ENCODE measurements around the gene DDX5. TPM values are rescaled to one million over a fixed set of nuclear protein-coding genes. Genes with fewer than 3 reads are reported as not detected.

Gene DDX5
- total RNA-seq, 1 experiment from 2014 or later = 798 TPM

DNA sequence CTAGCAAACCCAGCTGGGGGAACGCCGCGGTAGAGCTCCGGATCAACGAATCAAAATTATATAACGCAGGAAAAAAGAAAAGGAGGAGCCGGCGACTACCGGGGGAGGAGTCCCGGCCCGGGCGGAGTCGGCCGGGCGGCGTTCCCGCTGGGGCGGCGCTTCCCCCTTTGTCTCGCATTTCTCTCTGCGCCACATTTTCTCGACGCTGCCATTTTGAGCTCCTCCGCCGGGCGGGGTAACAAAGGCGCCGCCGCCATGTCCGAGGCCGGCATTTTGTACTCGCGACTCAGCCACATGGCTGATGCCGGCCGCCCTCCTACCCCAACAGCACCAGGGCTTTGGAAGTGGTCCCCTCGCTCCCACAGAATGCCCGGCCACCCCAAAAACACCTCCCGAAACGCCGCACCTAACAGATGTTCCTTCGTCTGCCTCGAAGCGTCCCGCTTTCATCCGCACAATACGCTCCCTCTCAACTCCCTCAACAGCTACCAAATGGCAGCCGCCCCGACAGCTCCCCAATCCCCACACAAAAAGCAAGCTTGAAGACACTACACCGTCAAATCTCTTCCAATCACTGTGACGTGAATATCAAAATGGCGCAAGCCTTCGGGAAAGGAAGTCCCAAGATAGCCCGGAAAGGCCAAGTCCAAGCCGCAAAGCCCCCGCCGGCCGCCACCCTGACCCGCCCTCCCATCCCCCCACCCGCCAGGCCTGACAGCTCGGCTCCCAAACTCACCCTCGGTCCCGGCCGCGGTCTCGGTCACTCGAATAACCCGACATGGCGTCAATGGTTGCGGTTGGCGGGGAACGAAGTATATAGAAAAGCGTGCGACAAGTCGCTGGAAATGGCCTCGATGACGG, 519 bp downstream of the DDX5 start (continued):
- no peak for TF ChIP-seq FOSL1 (IDR thresholded peaks at IDR 0.05; ENCODE audit: low read depth)

DNA sequence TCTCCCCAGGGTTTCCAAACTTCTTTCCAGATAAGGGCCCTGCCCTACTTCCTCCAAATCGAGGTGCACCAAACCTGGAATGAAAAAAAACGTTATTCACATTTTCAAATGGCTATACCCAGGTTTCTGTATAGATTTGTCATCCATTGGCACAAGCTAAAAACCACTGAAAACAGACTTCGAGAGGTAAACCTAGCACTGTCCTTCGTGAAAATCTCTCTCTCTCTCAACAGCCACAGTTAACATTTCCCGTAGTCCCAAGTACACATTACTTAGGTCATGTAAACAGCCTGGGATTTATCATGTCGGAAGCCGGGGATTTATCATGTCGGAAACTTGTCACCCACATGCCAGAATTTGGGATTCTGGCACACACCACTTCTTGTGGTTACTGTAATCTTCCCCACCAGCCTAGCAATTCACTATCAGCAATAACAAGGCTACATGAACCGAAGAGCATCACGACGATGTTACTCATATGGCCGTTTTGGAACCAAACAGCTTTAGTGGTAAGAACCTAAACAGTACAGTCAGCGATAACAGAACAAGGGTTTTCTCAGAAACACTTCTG, 1.2 kb downstream of the DDX5 start:
- BruUV-seq (replicated peaks) = no TSS peak
- intact Hi-C loops (cut with micrococcal nuclease) = loop anchor here (5.0 kb wide), 1 partner anchor 142 kb away; no protein-coding TSS in a partner anchor
- POLR2A ChIA-PET = interaction anchor here (0.5 to 3.1 kb wide), 23 partner anchors 9 to 662 kb away, joined by 3 to 119 read pairs (median 4); partner anchors contain the start of genes POLG2 and SMARCD2
- TF ChIP-seq RAD21 (IDR thresholded peaks at IDR 0.05; ENCODE audit: low read depth) = 0 out of 2 replicates have a peak, but pooled peaks have one; percentile 3
- TF ChIP-seq POLR2AphosphoS5 (IDR thresholded peaks at IDR 0.05; ENCODE audit: low read depth, low read length) = peak; percentile 11; the same call in 1 of the 2 replicates
- TF ChIP-seq, protein P1, sequence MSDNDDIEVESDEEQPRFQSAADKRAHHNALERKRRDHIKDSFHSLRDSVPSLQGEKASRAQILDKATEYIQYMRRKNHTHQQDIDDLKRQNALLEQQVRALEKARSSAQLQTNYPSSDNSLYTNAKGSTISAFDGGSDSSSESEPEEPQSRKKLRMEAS (IDR thresholded peaks at IDR 0.05) = no peak
- Histone ChIP-seq H4K20me1 (ENCODE audit: insufficient read depth) (peaks cover 60% of the 10 kb centered on the region; the same call in 1 of the 2 replicates), H3K27me3 (ENCODE audit: insufficient read depth, low read length) (no peaks in the 10 kb centered on the region), H3K4me2 (ENCODE audit: low read length) (peak overlapping the region; percentile 87), H2AFZ (ENCODE audit: low read depth, low read length, poor library complexity, severe bottlenecking) (no peak overlapping the region), H3K27ac (ENCODE audit: low read depth, low read length) (peak overlapping the region; percentile 90), H3K4me1 (ENCODE audit: control insufficient read depth in 1 of 2, insufficient read depth in 2 of 2, low read length in 2 of 2) (peaks cover 12 to 45% of the 10 kb centered on the region in 2 experiments), H3K4me3 (replicated peaks in 1 of 2; ENCODE audit: low read depth in 1 of 2, low read length in 2 of 2) (peak overlapping the region; percentile 93 to 95), H3K9ac (ENCODE audit: low read length) (peak overlapping the region; percentile 99), H3K36me3 (ENCODE audit: control insufficient read depth in 1 of 2, insufficient read depth in 2 of 2, low read length in 2 of 2) (peaks cover 61 to 71% of the 10 kb centered on the region in 2 experiments), H3K9me3 (ENCODE audit: control insufficient read depth in 1 of 2, insufficient read depth in 1 of 2, low read depth in 1 of 2, low read length in 2 of 2) (no peaks in the 10 kb centered on the region), H3K9me2 (ENCODE audit: insufficient read depth) (no peaks in the 10 kb centered on the region), H3K79me2 (ENCODE audit: insufficient read depth, low read length) (peaks cover 94% of the 10 kb centered on the region)
- no peak for ATAC-seq
- DNase-seq (ENCODE audit: low read depth, low spot score) = no peak
- RAD21 ChIA-PET (ENCODE audit: low non-redundant PET in 1 of 2, low total read pairs in 2 of 2, uncharacterized antibody in 2 of 2, unreplicated experiment in 2 of 2) = no interaction called here
- CTCF ChIA-PET = interaction anchor here (1.3 to 2.3 kb wide), 3 partner anchors 8 to 85 kb away, joined by 3 to 14 read pairs (median 13); partner anchors contain the start of gene POLG2
